GM21717 (cell line): Measurements from ENCODE around the gene TMEM273.

Experiments
- ATAC-seq: cut with Tn5 transposase; IDR thresholded peaks from one replicate; pipeline ENCODE4 v1.9.1; 2021; ENCODE audit warnings: mild to moderate bottlenecking, moderate library complexity; ENCODE audit not compliant: unreplicated experiment

The TMEM273 gene

DNA sequence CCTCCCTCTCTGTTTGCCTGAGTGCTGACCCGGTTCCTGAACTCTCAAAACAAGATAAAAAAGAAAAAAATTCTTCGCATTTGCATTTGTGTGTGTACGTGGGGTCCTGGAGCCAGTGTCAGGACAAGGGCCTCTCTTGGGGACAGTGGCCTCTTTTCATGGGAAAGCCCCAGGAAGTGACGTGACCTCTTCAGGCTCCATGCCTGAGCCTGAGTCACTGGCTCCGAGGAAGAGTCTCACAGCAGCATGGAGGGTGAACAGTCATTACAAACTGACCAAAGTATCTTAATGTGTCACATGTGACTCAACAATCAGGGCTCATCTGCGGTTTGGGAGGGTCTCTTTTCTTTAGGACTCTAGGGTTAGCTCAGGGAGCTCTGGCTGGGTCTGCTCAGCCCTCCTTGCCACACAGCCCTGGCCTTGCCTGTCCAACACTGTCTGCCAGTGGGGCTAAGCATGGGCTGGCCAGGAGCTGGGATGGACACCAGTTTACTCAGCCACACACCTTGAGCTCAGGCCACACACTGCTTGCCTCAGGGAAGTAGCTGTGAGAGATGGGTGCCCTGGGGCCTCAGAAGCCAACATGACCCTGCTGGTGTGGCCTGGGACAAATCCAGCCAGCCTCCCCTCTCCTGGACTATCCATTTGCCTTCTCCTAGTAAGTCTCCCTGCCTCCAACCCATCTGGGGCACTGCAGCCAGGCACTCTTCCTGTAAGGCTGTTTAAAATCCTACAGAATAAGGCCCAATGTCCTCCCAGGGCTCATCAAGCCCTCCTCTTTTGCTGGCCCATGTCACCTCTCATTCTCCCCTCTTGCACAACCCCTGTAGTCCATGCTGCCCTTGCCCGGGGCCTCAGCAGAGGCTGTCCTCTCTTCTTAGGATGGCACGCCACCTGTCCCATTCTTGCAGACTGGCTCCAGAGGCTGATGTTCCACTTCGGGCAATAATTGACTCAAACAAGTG, 10.5 kb downstream of the TMEM273 start:
- ATAC-seq: peak; percentile 83

GRCh38 chr10:49176310-49177268, 11.6 kb downstream of the TMEM273 start:
- no peak for ATAC-seq

GRCh38 chr10:49175587-49176309, 12.4 kb downstream of the TMEM273 start:
- no peak for ATAC-seq

DNA sequence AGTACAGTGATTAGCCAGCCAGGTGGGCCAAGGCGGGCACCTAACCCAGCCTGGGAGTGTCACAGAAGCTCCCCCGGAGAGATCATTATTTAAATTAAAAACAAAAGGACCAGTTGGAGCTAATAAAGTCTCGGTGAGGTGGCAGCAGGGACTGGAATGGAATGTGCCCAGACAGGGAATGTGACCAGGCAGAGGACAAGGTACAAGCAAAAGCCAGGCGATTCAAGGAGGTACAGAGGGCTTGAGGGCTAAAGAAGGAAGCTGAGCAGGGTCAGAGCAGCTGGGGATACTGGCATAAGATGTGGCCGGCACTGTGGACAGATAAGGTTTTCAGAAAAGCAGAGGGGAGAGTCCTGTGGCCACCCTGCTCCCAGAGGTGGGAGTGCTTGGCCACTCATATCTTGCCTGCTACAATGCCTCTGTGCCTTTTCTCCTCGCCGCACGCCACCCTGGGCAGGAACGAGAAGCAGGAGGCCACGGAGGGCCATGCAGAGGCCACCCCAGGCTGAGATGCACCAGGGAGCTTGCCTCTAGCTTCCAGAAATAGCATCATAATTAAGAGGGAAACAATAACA, 13.2 kb downstream of the TMEM273 start:
- no peak for ATAC-seq

- no peak for ATAC-seq
Measured at GRCh38 chr10:49174261-49174925, 13.8 kb downstream of the TMEM273 start.

GRCh38 chr10:49173853-49174252, 14.3 kb downstream of the TMEM273 start:
- no peak for ATAC-seq

DNA sequence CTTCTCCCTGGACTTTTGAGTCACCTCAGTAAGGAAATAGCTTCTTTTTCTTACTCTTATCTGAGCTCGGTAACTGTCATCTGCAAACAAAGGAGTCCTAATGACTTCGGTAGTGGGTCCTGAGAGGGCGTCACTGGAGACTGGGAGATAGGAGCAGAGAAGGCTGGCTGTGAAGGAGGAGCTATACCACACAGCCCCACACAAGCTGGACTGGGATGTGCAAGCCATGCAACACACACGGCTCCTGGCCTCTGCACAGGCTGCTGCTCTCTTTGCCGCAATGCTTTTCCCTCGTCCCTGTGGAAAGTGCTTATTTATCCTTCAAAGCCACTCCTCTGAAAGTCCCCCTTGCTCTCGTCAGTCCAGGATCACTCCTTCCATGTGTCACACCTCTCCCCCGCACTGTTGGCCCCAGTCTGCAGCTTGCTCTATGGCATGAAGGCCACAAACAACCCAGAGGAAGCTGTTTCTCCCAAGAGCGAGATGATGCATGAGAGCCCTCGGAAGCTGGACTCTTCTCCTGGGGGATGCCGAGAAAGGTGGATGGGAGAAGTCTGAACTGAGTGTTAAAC, 14.9 kb downstream of the TMEM273 start:
- no peak for ATAC-seq

- no peak for ATAC-seq
Measured at GRCh38 chr10:49172777-49173132, 15.4 kb downstream of the TMEM273 start.

- no peak for ATAC-seq
Measured at GRCh38 chr10:49172061-49172776, 16.0 kb downstream of the TMEM273 start.

DNA sequence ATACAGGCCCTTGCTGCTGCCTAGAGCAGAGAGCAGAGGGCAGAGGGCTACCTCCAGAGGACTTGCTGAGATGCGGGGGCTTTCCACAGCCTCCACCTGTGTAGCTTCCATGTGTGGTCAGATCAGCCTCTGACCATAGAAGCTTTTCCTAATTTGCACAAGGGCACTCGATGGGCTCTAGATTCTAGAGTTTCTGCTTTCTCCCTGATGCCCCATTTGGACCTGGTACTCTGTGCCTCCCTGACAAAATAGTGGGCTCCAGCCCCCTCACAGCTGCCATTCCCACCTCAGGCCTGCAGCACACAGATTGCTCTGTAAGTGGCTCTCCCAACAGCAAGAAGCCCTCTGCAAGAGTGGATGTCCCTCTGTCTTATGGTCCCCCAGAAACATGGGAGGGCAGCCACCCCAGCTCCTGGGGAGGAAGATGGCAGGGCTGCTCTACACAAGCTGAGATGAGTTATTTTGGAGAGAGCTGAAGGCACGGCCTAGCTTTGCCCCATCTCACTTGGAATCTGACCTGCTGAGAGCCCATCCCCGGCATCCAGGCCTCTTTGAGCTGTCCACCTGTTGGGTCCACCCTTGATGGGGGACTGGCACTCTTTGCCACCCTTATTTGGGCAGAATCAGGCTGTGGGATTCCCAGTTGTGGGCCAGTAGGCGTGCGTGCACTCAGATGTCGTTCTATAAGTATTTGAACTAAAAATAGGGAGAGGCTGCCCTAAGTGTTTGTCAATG, 16.7 kb downstream of the TMEM273 start:
- no peak for ATAC-seq

GRCh38 chr10:49170632-49171325, 17.4 kb downstream of the TMEM273 start:
- no peak for ATAC-seq

DNA sequence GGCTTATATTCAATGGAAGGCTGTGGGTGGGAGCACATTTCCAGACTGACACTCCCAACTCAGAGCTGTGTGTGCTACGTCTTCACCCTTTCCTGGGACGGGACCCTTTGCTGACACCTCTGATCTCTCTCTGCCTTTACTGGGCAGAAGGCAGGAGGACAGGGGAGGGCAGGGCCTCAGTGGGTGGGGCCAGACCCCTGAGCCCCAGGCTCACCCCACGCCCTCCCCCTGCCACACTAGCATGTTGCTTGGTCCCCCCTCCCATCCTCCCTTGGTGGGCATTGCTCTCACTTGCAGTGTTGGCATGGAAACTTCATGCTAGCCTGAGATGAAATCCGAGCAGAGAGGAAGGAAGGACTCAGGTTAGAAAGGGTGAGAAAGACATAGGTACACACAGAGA, 18.4 kb downstream of the TMEM273 start:
- ATAC-seq: no peak

GRCh38 chr10:49168831-49169500, 19.2 kb downstream of the TMEM273 start:
- no peak for ATAC-seq

GRCh38 chr10:49168171-49168540, 20.0 kb downstream of the TMEM273 start:
- ATAC-seq: no peak

DNA sequence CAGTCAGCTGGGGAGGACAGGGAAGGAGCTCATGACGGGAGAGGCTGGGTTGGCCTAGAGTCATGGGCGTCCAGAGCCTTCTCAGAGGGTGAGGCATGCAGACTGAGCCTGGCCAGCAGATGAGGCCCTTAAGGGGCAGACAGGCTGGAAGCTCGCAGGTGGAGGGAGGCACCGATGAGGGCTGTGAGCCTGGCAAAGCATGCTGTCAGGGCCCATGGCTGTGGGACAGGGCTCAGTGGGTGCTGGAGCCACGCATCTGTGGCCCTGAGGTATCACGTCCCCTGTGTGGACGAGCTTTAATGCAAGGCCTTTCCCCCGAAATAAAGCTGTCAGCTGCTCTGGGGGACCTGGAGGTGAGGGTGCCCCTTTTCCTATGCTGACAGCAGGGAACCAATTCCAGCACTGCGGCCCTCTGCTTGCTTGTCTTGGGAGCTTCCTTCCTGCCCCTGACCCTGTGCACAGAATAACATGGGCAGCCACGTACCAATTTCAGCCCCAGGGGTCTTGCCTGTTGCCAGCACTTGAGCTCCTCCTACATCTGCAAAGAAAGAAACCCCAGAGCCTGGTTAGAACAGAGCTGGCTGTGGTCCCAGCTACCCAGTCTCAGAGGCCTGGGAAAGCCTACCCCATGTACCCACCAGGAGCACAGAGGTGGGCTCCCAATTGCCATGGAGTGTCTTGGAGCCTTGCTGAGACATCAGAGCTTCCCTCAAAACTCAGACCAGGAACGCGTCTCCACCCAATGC, 20.6 kb downstream of the TMEM273 start:
- no peak for ATAC-seq
